Colonic mucosa (tissue), 4 donors: ENCODE data around the gene ZNF784. TPM values are rescaled to one million over a fixed set of nuclear protein-coding genes. Genes with fewer than 3 reads are reported as not detected.
A peak's percentile ranks its signal among the peaks of the same experiment; 100 is the strongest.

Experiments used
- DNase-seq: peaks from one replicate; pipeline ENCODE4 v3.0.0-alpha.2; 2020
- H3K27ac ChIP-seq: fragments of 200-600 bp; one replicate; pipeline ENCODE4 v1.8.0; 2021
- H3K27me3 ChIP-seq: fragments of 200-600 bp; one replicate; pipeline ENCODE4 v1.8.0; 2021
- H3K36me3 ChIP-seq: fragments of 200-600 bp; one replicate; pipeline ENCODE4 v1.8.0; 2021
- H3K4me1 ChIP-seq: fragments of 200-600 bp; one replicate; pipeline ENCODE4 v1.8.0; 2021; ENCODE audit warnings: mild to moderate bottlenecking
- H3K4me3 ChIP-seq: fragments of 200-600 bp; one replicate; pipeline ENCODE4 v1.8.0; 2021
- H3K9ac ChIP-seq, 2 donors: one replicate each; pipeline ENCODE4 v1.7.0; 2013; ENCODE audit warnings: control low read depth in 2 of 2, low read depth in 2 of 2, low read length in 2 of 2
- H3K9me3 ChIP-seq: fragments of 200-600 bp; one replicate; pipeline ENCODE4 v1.8.0; 2021
- intact Hi-C: fragments of 100-400 bp; cut with DNase I; formaldehyde crosslinking; loops from one replicate; pipeline ENCODE4 v1.14.1; 2022
- total RNA-seq, 2 donors: library from RNA; stranded (reverse); fragmentation: NEBNext Ultra II Directional in 1 of 2; extraction: Animal tissue kit (Norgen Biotek cat#: 25700) in 1 of 2; gene quantifications; one replicate each; pipeline ENCODE4 v1.2.1, GENCODE V29; 2021
- TF ChIP-seq, protein P1 (sequence below): fragments of 200-600 bp; IDR thresholded peaks from one replicate; pipeline ENCODE4 v1.8.0; 2022; ENCODE audit warnings: antibody characterized with exemption, mild to moderate bottlenecking
- donor health status: healthy.
- donor health status: DM: no; HTN: no; CAD: no.
- donor health status: DM: no; HTN: no; CAD: no.

The ZNF784 gene, protein sequence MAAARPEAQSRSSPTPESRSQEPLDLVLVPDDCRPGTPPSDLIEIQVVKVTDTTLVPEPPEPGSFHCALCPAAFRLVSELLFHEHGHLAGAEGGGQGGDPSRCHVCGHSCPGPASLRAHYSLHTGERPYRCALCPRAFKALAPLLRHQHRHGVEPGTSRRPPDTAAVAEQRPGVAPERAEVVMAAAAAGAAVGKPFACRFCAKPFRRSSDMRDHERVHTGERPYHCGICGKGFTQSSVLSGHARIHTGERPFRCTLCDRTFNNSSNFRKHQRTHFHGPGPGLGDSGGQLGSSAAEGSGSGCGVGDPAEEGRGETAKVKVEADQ
- 10 to 100 TPM in 1 of 2 donors, 1 to 10 TPM in 1; 9.9 to 10.2 TPM for total RNA-seq

DNA sequence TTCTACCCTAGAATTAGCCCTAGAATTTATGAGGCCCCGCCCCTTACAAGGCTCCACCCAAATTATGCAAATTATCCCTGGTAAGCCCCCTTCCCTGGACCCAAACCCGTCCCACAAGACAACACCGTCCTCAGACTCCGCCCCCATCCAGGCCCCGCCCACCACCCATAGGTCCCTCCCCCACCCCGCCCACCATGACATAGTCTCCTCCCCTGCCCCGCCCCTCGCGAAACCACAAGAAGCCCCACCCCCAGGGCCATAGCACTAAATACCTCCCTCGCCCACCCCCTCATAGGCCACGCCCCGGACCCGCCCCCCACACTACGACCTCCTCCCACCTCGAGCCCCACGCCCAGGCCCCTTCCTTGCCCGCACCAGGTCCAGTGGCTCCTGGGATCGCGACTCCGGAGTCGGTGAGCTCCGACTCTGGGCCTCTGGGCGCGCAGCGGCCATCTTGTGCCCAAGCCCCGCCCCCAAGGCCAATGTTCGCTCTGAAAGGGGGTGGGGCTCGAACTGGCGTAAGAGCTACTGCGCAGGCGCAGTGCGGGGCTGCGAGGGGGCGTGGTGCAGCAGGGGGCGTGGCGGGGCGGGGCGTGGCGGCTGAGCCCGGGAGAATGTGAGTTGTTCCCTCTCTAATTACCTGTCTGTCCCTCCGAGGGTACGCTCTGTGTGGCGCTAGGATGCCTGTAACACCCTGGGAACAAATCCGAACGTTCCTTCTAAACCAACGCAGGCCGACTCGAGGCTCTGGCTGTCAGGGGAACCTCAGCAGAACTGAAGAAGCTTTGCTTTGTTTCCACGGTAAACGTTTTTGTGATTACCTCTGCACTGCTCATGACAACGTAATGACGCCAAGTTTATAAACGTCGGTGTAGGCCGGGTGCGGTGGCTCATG, at the start of gene ZNF784:
Gene ZNF784 (minus strand): TSS at position 458 of the 895 bp plus-strand sequence. CDS start 5 bp downstream, at position 453.
- intact Hi-C loops: no loop called here

DNA sequence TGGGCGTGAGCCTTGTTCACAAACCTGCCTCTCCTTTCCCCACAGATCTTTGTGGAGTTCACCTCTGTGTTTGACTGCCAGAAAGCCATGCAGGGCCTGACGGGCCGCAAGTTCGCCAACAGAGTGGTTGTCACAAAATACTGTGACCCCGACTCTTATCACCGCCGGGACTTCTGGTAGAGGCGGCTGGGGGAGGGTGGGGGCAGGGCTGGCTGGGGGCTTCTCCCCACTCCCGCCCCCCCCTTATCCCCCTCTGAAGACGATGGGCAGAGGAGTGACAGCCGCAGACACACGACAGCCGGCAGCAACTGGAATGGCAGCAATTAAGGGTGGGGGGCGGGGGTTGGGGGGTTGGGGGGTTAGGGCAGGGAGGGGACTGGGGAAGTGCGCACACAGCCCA, 49.5 kb upstream of the ZNF784 start:
- peaks cover 26% of the 10 kb centered on the region for H3K4me1 ChIP-seq
- intact Hi-C loops: no loop called here
- no peak overlapping the region for H3K27ac ChIP-seq
- no peaks in the 10 kb centered on the region for H3K27me3 ChIP-seq
- no peaks in the 10 kb centered on the region for H3K9me3 ChIP-seq
- H3K4me3 ChIP-seq: no peak overlapping the region
- TF ChIP-seq, protein P1, sequence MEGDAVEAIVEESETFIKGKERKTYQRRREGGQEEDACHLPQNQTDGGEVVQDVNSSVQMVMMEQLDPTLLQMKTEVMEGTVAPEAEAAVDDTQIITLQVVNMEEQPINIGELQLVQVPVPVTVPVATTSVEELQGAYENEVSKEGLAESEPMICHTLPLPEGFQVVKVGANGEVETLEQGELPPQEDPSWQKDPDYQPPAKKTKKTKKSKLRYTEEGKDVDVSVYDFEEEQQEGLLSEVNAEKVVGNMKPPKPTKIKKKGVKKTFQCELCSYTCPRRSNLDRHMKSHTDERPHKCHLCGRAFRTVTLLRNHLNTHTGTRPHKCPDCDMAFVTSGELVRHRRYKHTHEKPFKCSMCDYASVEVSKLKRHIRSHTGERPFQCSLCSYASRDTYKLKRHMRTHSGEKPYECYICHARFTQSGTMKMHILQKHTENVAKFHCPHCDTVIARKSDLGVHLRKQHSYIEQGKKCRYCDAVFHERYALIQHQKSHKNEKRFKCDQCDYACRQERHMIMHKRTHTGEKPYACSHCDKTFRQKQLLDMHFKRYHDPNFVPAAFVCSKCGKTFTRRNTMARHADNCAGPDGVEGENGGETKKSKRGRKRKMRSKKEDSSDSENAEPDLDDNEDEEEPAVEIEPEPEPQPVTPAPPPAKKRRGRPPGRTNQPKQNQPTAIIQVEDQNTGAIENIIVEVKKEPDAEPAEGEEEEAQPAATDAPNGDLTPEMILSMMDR: no peak
- H3K36me3 ChIP-seq: peaks cover 11% of the 10 kb centered on the region
- H3K9ac ChIP-seq: no peak overlapping the region
- no peak for DNase-seq

More for the DNA sequence above, at the start of gene ZNF784:
- TF ChIP-seq, protein P1: no peak
- peaks cover 4% of the 10 kb centered on the region for H3K4me1 ChIP-seq
- H3K36me3 ChIP-seq: no peaks in the 10 kb centered on the region
- H3K27me3 ChIP-seq: no peaks in the 10 kb centered on the region
- peak; percentile 92 for DNase-seq
- H3K27ac ChIP-seq: peak within 1 kb of the TSS; percentile 83
- H3K9me3 ChIP-seq: no peaks in the 10 kb centered on the region
- H3K4me3 ChIP-seq: peak within 1 kb of the TSS; percentile 39
- H3K9ac ChIP-seq: peak within 1 kb of the TSS; percentile 16 to 47

DNA sequence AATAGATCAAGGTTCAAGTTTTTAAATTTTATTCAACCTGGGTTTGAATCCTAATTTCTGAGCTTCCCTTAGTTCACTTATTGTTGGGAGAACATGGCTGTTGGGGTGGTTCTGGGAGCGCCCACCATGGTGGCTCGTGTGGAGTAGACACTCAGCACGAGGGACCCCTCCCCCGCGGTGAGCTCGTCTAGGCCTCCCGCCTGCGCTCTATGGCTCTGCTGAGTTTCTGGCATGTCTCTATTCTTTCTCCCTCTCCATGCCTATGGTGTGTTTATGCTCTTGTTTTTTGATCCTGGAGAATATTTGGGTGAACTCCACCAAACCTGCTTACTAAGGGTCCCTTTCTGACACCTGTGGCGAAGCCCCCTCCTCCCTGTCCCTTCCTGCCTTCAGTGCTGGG, 49.1 kb upstream of the ZNF784 start:
- H3K27me3 ChIP-seq: no peaks in the 10 kb centered on the region

DNA sequence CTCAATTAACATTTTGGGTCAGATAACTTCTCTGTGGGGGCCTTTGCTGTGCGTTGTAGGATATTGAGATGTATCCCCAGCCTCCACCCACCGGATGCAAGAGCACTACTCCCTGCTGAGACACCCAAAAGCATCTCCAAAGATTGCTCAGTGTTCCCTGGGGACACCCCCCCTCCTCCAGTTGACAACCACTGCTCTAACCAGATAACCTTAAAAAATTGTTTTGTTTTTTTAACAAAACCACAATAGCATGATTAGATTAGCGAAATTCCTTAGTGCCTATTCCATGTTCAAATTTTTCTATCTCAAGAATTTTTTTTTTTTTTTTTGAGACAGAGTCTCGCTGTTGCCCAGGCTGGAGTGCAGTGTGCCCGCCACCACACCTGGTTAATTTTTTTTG, 48.1 kb upstream of the ZNF784 start:
- H3K4me3 ChIP-seq: no peak overlapping the region
- no peaks in the 10 kb centered on the region for H3K27me3 ChIP-seq
- intact Hi-C loops: no loop called here
- no peaks in the 10 kb centered on the region for H3K9me3 ChIP-seq
- TF ChIP-seq, protein P1: no peak
- DNase-seq: no peak
- peaks cover 13% of the 10 kb centered on the region for H3K4me1 ChIP-seq
- H3K9ac ChIP-seq: no peak overlapping the region
- no peak overlapping the region for H3K27ac ChIP-seq
- H3K36me3 ChIP-seq: peaks cover 19% of the 10 kb centered on the region

More for the DNA sequence above, 49.1 kb upstream of the ZNF784 start:
- Histone ChIP-seq H3K36me3 (peaks cover 15% of the 10 kb centered on the region), H3K9ac (no peak overlapping the region), H3K4me3 (no peak overlapping the region), H3K4me1 (peaks cover 23% of the 10 kb centered on the region), H3K27ac (no peak overlapping the region), H3K9me3 (no peaks in the 10 kb centered on the region)
- intact Hi-C loops: no loop called here
- TF ChIP-seq, protein P1: no peak
- DNase-seq: no peak

DNA sequence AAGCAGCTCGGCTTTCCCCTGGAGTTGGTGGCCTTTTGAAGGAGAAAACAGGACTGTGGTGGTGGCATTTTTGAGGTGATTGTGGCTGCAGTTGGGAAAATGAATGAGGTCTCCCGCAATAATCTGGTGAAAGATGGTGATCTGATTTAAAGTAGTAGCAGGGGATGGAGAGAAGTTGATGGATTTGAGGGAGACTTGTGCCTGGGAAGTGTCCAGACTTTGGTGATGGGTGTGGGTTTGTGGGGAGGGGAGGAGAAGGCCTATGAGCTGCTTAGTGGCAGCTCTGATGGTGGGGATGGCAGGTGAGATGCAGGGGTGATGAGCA, 46.6 kb upstream of the ZNF784 start:
- Histone ChIP-seq H3K36me3 (peaks cover 19% of the 10 kb centered on the region), H3K4me1 (peaks cover 3% of the 10 kb centered on the region), H3K27ac (no peak overlapping the region), H3K27me3 (no peaks in the 10 kb centered on the region), H3K4me3 (no peak overlapping the region), H3K9ac (no peak overlapping the region), H3K9me3 (no peaks in the 10 kb centered on the region)
- DNase-seq: no peak
- TF ChIP-seq, protein P1: no peak
- intact Hi-C loops: no loop called here
